ENCODE data around the gene PHACTR1. TPM values are rescaled to one million over a fixed set of nuclear protein-coding genes. Genes with fewer than 3 reads are reported as not detected.

Gene PHACTR1
- total and polyA plus RNA-seq, 4 experiments from 2014 or later: 0.03 to 0.44 (median 0.42) TPM

GRCh38 chr6:12779772-12780171, 63.2 kb downstream of the PHACTR1 start:
- Mint-ChIP-seq H3K27ac (no peak overlapping the region), H3K36me3 (no peaks in the 10 kb centered on the region), H3K9me3 (peaks cover 0 to 2% (median 0%) of the 10 kb centered on the region in 8 donors), H3K27me3 (peaks cover 2% of the 10 kb centered on the region in 2 donors), H3K4me1 (no peaks in the 10 kb centered on the region), H3K4me3 (no peak overlapping the region)
- no peaks in the 10 kb centered on the region for H3K9me3 ChIP-seq (ENCODE audit: control insufficient read depth in 1 of 2, low read length in 2 of 2)
- H3K27me3 ChIP-seq (ENCODE audit: insufficient read depth, low read length): no peaks in the 10 kb centered on the region
- H3K4me1 ChIP-seq (ENCODE audit: insufficient read depth, low read length): no peaks in the 10 kb centered on the region
- H3K4me3 ChIP-seq (ENCODE audit: low read length in 2 of 2): no peak overlapping the region
- ChIA-PET POLR2A (ENCODE audit: partially characterized antibody) (no interaction called here), CTCF (ENCODE audit: partially characterized antibody) (interaction anchor here (0.7 kb wide), 1 partner anchor 15 kb away, joined by 3 read pairs; no protein-coding TSS in a partner anchor)
- no peaks in the 10 kb centered on the region for H3K36me3 ChIP-seq (ENCODE audit: insufficient read depth, low read length)
- intact Hi-C loops (cut with micrococcal nuclease): no loop called here
- no peak for DNase-seq
- no peak overlapping the region for H3K27ac ChIP-seq (ENCODE audit: low read depth, low read length)

- Histone ChIP-seq H3K27ac (ENCODE audit: low read depth, low read length) (no peak overlapping the region), H3K4me3 (ENCODE audit: low read length in 2 of 2) (no peak overlapping the region), H3K9me3 (ENCODE audit: control insufficient read depth in 1 of 2, low read length in 2 of 2) (no peaks in the 10 kb centered on the region), H3K4me1 (ENCODE audit: insufficient read depth, low read length) (no peaks in the 10 kb centered on the region), H3K27me3 (ENCODE audit: insufficient read depth, low read length) (no peaks in the 10 kb centered on the region), H3K36me3 (ENCODE audit: insufficient read depth, low read length) (no peaks in the 10 kb centered on the region)
- no peak for DNase-seq
- no peak overlapping the region for H3K27ac Mint-ChIP-seq
- no peak overlapping the region for H3K4me3 Mint-ChIP-seq
- CTCF ChIA-PET (ENCODE audit: partially characterized antibody): no interaction called here
- POLR2A ChIA-PET (ENCODE audit: partially characterized antibody): no interaction called here
- no peaks in the 10 kb centered on the region for H3K4me1 Mint-ChIP-seq
- H3K27me3 Mint-ChIP-seq: peaks cover 2% of the 10 kb centered on the region in 2 donors
- H3K36me3 Mint-ChIP-seq: no peaks in the 10 kb centered on the region
- intact Hi-C loops (cut with micrococcal nuclease): no loop called here
- H3K9me3 Mint-ChIP-seq: peaks cover 0 to 2% (median 0%) of the 10 kb centered on the region in 8 donors
Measured at GRCh38 chr6:12782136-12782535, 65.6 kb downstream of the PHACTR1 start.

- Mint-ChIP-seq H3K4me1 (no peaks in the 10 kb centered on the region), H3K4me3 (no peak overlapping the region), H3K9me3 (peaks cover 0 to 2% (median 0%) of the 10 kb centered on the region in 8 donors), H3K27ac (no peak overlapping the region), H3K36me3 (no peaks in the 10 kb centered on the region), H3K27me3 (peaks cover 0 to 3% of the 10 kb centered on the region in 2 donors)
- H3K4me3 ChIP-seq (ENCODE audit: low read length in 2 of 2): no peak overlapping the region
- H3K36me3 ChIP-seq (ENCODE audit: insufficient read depth, low read length): no peaks in the 10 kb centered on the region
- H3K9me3 ChIP-seq (ENCODE audit: control insufficient read depth in 1 of 2, low read length in 2 of 2): no peaks in the 10 kb centered on the region
- CTCF ChIA-PET (ENCODE audit: partially characterized antibody): no interaction called here
- H3K27me3 ChIP-seq (ENCODE audit: insufficient read depth, low read length): no peaks in the 10 kb centered on the region
- H3K4me1 ChIP-seq (ENCODE audit: insufficient read depth, low read length): no peaks in the 10 kb centered on the region
- H3K27ac ChIP-seq (ENCODE audit: low read depth, low read length): no peak overlapping the region
- POLR2A ChIA-PET (ENCODE audit: partially characterized antibody): no interaction called here
- intact Hi-C loops (cut with micrococcal nuclease): no loop called here
- no peak for DNase-seq
Measured at GRCh38 chr6:12785301-12785700, 68.7 kb downstream of the PHACTR1 start.

GRCh38 chr6:12785921-12786320, 69.4 kb downstream of the PHACTR1 start:
- Histone ChIP-seq H3K36me3 (ENCODE audit: insufficient read depth, low read length) (no peaks in the 10 kb centered on the region), H3K27me3 (ENCODE audit: insufficient read depth, low read length) (no peaks in the 10 kb centered on the region), H3K4me1 (ENCODE audit: insufficient read depth, low read length) (no peaks in the 10 kb centered on the region), H3K9me3 (ENCODE audit: control insufficient read depth in 1 of 2, low read length in 2 of 2) (no peaks in the 10 kb centered on the region), H3K27ac (ENCODE audit: low read depth, low read length) (no peak overlapping the region), H3K4me3 (ENCODE audit: low read length in 2 of 2) (no peak overlapping the region)
- peaks cover 0 to 3% of the 10 kb centered on the region in 2 donors for H3K27me3 Mint-ChIP-seq
- intact Hi-C loops (cut with micrococcal nuclease): no loop called here
- H3K4me3 Mint-ChIP-seq: no peak overlapping the region
- H3K4me1 Mint-ChIP-seq: no peaks in the 10 kb centered on the region
- ChIA-PET POLR2A (ENCODE audit: partially characterized antibody) (no interaction called here), CTCF (ENCODE audit: partially characterized antibody) (no interaction called here)
- no peaks in the 10 kb centered on the region for H3K36me3 Mint-ChIP-seq
- no peak for DNase-seq
- H3K27ac Mint-ChIP-seq: no peak overlapping the region
- peaks cover 0 to under 1% (median 0%) of the 10 kb centered on the region in 8 donors for H3K9me3 Mint-ChIP-seq

GRCh38 chr6:12791371-12791770, 74.8 kb downstream of the PHACTR1 start:
- peaks cover 0 to 2% (median 0%) of the 10 kb centered on the region in 8 donors for H3K9me3 Mint-ChIP-seq
- no peaks in the 10 kb centered on the region for H3K4me1 Mint-ChIP-seq
- H3K27me3 Mint-ChIP-seq: peaks cover 1% of the 10 kb centered on the region in 2 donors
- ChIA-PET POLR2A (ENCODE audit: partially characterized antibody) (no interaction called here), CTCF (ENCODE audit: partially characterized antibody) (no interaction called here)
- H3K36me3 Mint-ChIP-seq: no peaks in the 10 kb centered on the region
- no peak for DNase-seq
- Histone ChIP-seq H3K27ac (ENCODE audit: low read depth, low read length) (no peak overlapping the region), H3K36me3 (ENCODE audit: insufficient read depth, low read length) (no peaks in the 10 kb centered on the region), H3K27me3 (ENCODE audit: insufficient read depth, low read length) (no peaks in the 10 kb centered on the region), H3K4me1 (ENCODE audit: insufficient read depth, low read length) (no peaks in the 10 kb centered on the region), H3K4me3 (ENCODE audit: low read length in 2 of 2) (no peak overlapping the region), H3K9me3 (ENCODE audit: control insufficient read depth in 1 of 2, low read length in 2 of 2) (no peaks in the 10 kb centered on the region)
- H3K4me3 Mint-ChIP-seq: no peak overlapping the region
- no peak overlapping the region for H3K27ac Mint-ChIP-seq
- intact Hi-C loops (cut with micrococcal nuclease): no loop called here

- no peaks in the 10 kb centered on the region for H3K4me1 ChIP-seq (ENCODE audit: insufficient read depth, low read length)
- peaks cover 3% of the 10 kb centered on the region in 2 donors for H3K27me3 Mint-ChIP-seq
- no peak overlapping the region for H3K4me3 Mint-ChIP-seq
- CTCF ChIA-PET (ENCODE audit: partially characterized antibody): no interaction called here
- no peaks in the 10 kb centered on the region for H3K36me3 Mint-ChIP-seq
- no peaks in the 10 kb centered on the region for H3K36me3 ChIP-seq (ENCODE audit: insufficient read depth, low read length)
- H3K27me3 ChIP-seq (ENCODE audit: insufficient read depth, low read length): no peaks in the 10 kb centered on the region
- no peak overlapping the region for H3K4me3 ChIP-seq (ENCODE audit: low read length in 2 of 2)
- H3K27ac Mint-ChIP-seq: peak overlapping the region in 1 of 7 donors; percentile 0
- H3K27ac ChIP-seq (ENCODE audit: low read depth, low read length): no peak overlapping the region
- H3K9me3 ChIP-seq (ENCODE audit: control insufficient read depth in 1 of 2, low read length in 2 of 2): no peaks in the 10 kb centered on the region
- intact Hi-C loops (cut with micrococcal nuclease): no loop called here
- H3K9me3 Mint-ChIP-seq: peaks cover 0 to 2% (median 0%) of the 10 kb centered on the region in 8 donors
- H3K4me1 Mint-ChIP-seq: no peaks in the 10 kb centered on the region
- DNase-seq: no peak
- POLR2A ChIA-PET (ENCODE audit: partially characterized antibody): no interaction called here
Measured at GRCh38 chr6:12798326-12798725, 81.8 kb downstream of the PHACTR1 start.

GRCh38 chr6:12800120-12800519, 83.6 kb downstream of the PHACTR1 start:
- H3K9me3 Mint-ChIP-seq: peaks cover 0 to 2% (median 0%) of the 10 kb centered on the region in 8 donors
- ChIA-PET POLR2A (ENCODE audit: partially characterized antibody) (no interaction called here), CTCF (ENCODE audit: partially characterized antibody) (no interaction called here)
- H3K27me3 ChIP-seq (ENCODE audit: insufficient read depth, low read length): no peaks in the 10 kb centered on the region
- intact Hi-C loops (cut with micrococcal nuclease): no loop called here
- H3K9me3 ChIP-seq (ENCODE audit: control insufficient read depth in 1 of 2, low read length in 2 of 2): no peaks in the 10 kb centered on the region
- no peaks in the 10 kb centered on the region for H3K4me1 ChIP-seq (ENCODE audit: insufficient read depth, low read length)
- H3K4me3 Mint-ChIP-seq: no peak overlapping the region
- no peaks in the 10 kb centered on the region for H3K36me3 Mint-ChIP-seq
- H3K27ac Mint-ChIP-seq: no peak overlapping the region
- H3K27me3 Mint-ChIP-seq: peaks cover 3% of the 10 kb centered on the region in 2 donors
- H3K27ac ChIP-seq (ENCODE audit: low read depth, low read length): no peak overlapping the region
- no peaks in the 10 kb centered on the region for H3K4me1 Mint-ChIP-seq
- H3K36me3 ChIP-seq (ENCODE audit: insufficient read depth, low read length): no peaks in the 10 kb centered on the region
- no peak overlapping the region for H3K4me3 ChIP-seq (ENCODE audit: low read length in 2 of 2)
- no peak for DNase-seq

- ChIA-PET CTCF (ENCODE audit: partially characterized antibody) (no interaction called here), POLR2A (ENCODE audit: partially characterized antibody) (no interaction called here)
- intact Hi-C loops (cut with micrococcal nuclease): no loop called here
- no peak overlapping the region for H3K4me3 Mint-ChIP-seq
- no peaks in the 10 kb centered on the region for H3K36me3 ChIP-seq (ENCODE audit: insufficient read depth, low read length)
- H3K4me3 ChIP-seq (ENCODE audit: low read length in 2 of 2): no peak overlapping the region
- no peak overlapping the region for H3K27ac Mint-ChIP-seq
- peaks cover 0 to 2% (median 0%) of the 10 kb centered on the region in 8 donors for H3K9me3 Mint-ChIP-seq
- no peaks in the 10 kb centered on the region for H3K9me3 ChIP-seq (ENCODE audit: control insufficient read depth in 1 of 2, low read length in 2 of 2)
- no peaks in the 10 kb centered on the region for H3K4me1 ChIP-seq (ENCODE audit: insufficient read depth, low read length)
- H3K27ac ChIP-seq (ENCODE audit: low read depth, low read length): no peak overlapping the region
- H3K4me1 Mint-ChIP-seq: no peaks in the 10 kb centered on the region
- H3K27me3 ChIP-seq (ENCODE audit: insufficient read depth, low read length): no peaks in the 10 kb centered on the region
- no peaks in the 10 kb centered on the region for H3K36me3 Mint-ChIP-seq
- no peak for DNase-seq
- H3K27me3 Mint-ChIP-seq: peaks cover 3 to 6% of the 10 kb centered on the region in 2 donors
Measured at GRCh38 chr6:12801141-12801540, 84.6 kb downstream of the PHACTR1 start.

Measured in CD4-positive, alpha-beta memory T cell (primary cell).